HepG2 (cell line): ENCODE measurements around the gene B4GALT1. TPM values are rescaled to one million over a fixed set of nuclear protein-coding genes. Genes with fewer than 3 reads are reported as not detected.

ENCODE experiments used
- ATAC-seq: fragments of 200-7000 bp; cut with Tn5 transposase; 3 replicates; pipeline ENCODE4 v1.9.1; 2020; ENCODE audit warnings: mild to moderate bottlenecking, moderate library complexity
- BruUV-seq: library from RNA; stranded (reverse); fragments of 400-500 nt; replicated peaks from 2 replicates; lab custom pipeline; 2021; lab: Mats Ljungman, UMichigan
- CTCF ChIA-PET: fragments of 300-600 bp; formaldehyde crosslinking; extraction: SDS; loops from one replicate; lab custom pipeline; 2021; ENCODE audit warnings: low total read pairs, inconsistent platforms, low intra/inter-chr PET ratio; lab: Yijun Ruan, JAX
- POLR2A ChIA-PET: fragments of 350-600 bp; sonication (Branson Sonifier 250); formaldehyde crosslinking; loops from one replicate; lab custom pipeline; 2020; ENCODE audit warnings: antibody characterized with exemption, inconsistent platforms; lab: Yijun Ruan, JAX
- DNase-seq: peaks from one replicate; pipeline ENCODE4 v3.0.0-alpha.2; 2015; ENCODE audit warnings: low spot score
- FAIRE-seq: peaks from 3 replicates; lab custom pipeline; 2011; peaks lifted over from hg19 to GRCh38; lab: Jason Lieb, UNC
- H2AFZ ChIP-seq: one replicate; pipeline ENCODE4 v1.6.1; 2011; ENCODE audit warnings: low read length, inconsistent platforms
- H3K27ac ChIP-seq: fragments of 300-600 bp; 3 replicates; pipeline ENCODE4 v1.8.0; 2011; ENCODE audit warnings: mixed run types, mild to moderate bottlenecking, mixed read lengths, low read length, inconsistent platforms; ENCODE audit not compliant: insufficient read depth; ENCODE audit errors: extremely low read length
- H3K27me3 ChIP-seq, 2 experiments: fragments of 200-600 bp in 1 of 2; 2 replicates in 1 of 2; 3 replicates in 1 of 2; pipeline versions ENCODE4 v1.6.0 to v1.8.0; 2011; ENCODE audit warnings: low read length in 2 of 2, mild to moderate bottlenecking in 2 of 2, moderate library complexity in 2 of 2, inconsistent platforms in 1 of 2; ENCODE audit not compliant: insufficient read depth in 2 of 2, control insufficient read depth in 1 of 2
- H3K36me3 ChIP-seq, 2 experiments: fragments of 200-600 bp in 1 of 2; replicated peaks in 1 of 2; 2 replicates in 1 of 2; 3 replicates in 1 of 2; pipeline versions ENCODE4 v1.5.1 to v1.8.0; 2011; ENCODE audit warnings: low read length in 2 of 2, inconsistent platforms in 1 of 2; ENCODE audit not compliant: insufficient read depth in 2 of 2, control insufficient read depth in 1 of 2
- H3K4me1 ChIP-seq: 2 replicates; pipeline ENCODE4 v1.5.1; 2012; ENCODE audit warnings: low read length, inconsistent platforms; ENCODE audit not compliant: insufficient read depth
- H3K4me2 ChIP-seq: 2 replicates; pipeline ENCODE4 v1.6.0; 2011; ENCODE audit warnings: low read depth, low read length, inconsistent platforms
- H3K4me3 ChIP-seq, 3 experiments: fragments of 200-600 bp in 1 of 3; sonication (generic), shearing (Covaris generic) in 1 of 3; replicated peaks in 1 of 3; 2 replicates each; pipeline ENCODE4 v1.5.1; 2011 to 2016; ENCODE audit warnings: low read length in 3 of 3, inconsistent platforms in 2 of 3, low read depth in 2 of 3, mild to moderate bottlenecking in 2 of 3, control low read depth in 1 of 3, mixed read lengths in 1 of 3; ENCODE audit not compliant: insufficient read depth in 1 of 3
- H3K79me2 ChIP-seq: one replicate; pipeline ENCODE4 v1.6.1; 2011; ENCODE audit warnings: low read length, inconsistent platforms; ENCODE audit not compliant: insufficient read depth
- H3K9ac ChIP-seq: 2 replicates; pipeline ENCODE4 v1.6.0; 2011; ENCODE audit warnings: mild to moderate bottlenecking, low read depth, low read length, inconsistent platforms; ENCODE audit not compliant: insufficient read depth
- H3K9me3 ChIP-seq: 2 replicates; pipeline ENCODE4 v1.5.1; 2012; ENCODE audit warnings: mild to moderate bottlenecking, low read length
- H4K20me1 ChIP-seq: 2 replicates; pipeline ENCODE4 v1.6.0; 2011; ENCODE audit warnings: inconsistent platforms, mild to moderate bottlenecking, low read length, moderate library complexity; ENCODE audit not compliant: insufficient read depth
- IRF9 ChIP-seq: sonication (generic); formaldehyde crosslinking; IDR thresholded peaks from 2 replicates; pipeline ENCODE4 v1.8.0; 2022; ENCODE audit warnings: missing genetic modification reagents, mild to moderate bottlenecking, borderline replicate concordance
- KLF13 ChIP-seq: sonication (generic); formaldehyde crosslinking; IDR thresholded peaks from 2 replicates; pipeline ENCODE4 v1.4.0; 2020; ENCODE audit warnings: mild to moderate bottlenecking, missing genetic modification reagents
- NFKBIZ ChIP-seq: IDR thresholded peaks from 2 replicates; pipeline ENCODE4 v1.6.1; 2018; ENCODE audit warnings: missing genetic modification reagents, missing compliant biosample characterization
- ZKSCAN1 ChIP-seq: fragments of 150-350 bp; IDR thresholded peaks from 2 replicates; pipeline ENCODE4 v1.6.1; 2014; ENCODE audit warnings: low read length
- ZNF44 ChIP-seq: sonication (generic); formaldehyde crosslinking; IDR thresholded peaks from 2 replicates; pipeline ENCODE4 v1.5.1; 2020; ENCODE audit warnings: mild to moderate bottlenecking, missing genetic modification reagents
- ZNF570 ChIP-seq: sonication (generic); formaldehyde crosslinking; IDR thresholded peaks from 2 replicates; pipeline ENCODE4 v1.4.0; 2020; ENCODE audit warnings: mild to moderate bottlenecking, missing genetic modification reagents, borderline replicate concordance
- WGBS: methylation state at CpG from one replicate; pipeline ENCODE4 v1.1.6; 2017; ENCODE audit warnings: low lambda C conversion rate; 5-methylcytosine and 5-hydroxymethylcytosine counted together
- in situ Hi-C: cut with HindIII; loops from 2 replicates; pipeline ENCODE4 v1.10.0; 2017; ENCODE audit warnings: low pct_unique_long_range_greater_than_20kb; ENCODE audit not compliant: extremely low pct_ligation_motif_present
- intact Hi-C: fragments of 100-400 bp; cut with micrococcal nuclease; formaldehyde crosslinking; loops from one replicate; pipeline ENCODE4 v1.10.0; 2022; ENCODE audit not compliant: unreplicated experiment
- polyA plus RNA-seq, 8 experiments: library from polyadenylated mRNA; depleted of rRNA in 3 of 8; stranded (reverse) in 7 of 8; unstranded in 1 of 8; fragments of >200 nt; fragmentation: Illumina TruSeq in 4 of 8; extraction: Trizol in 4 of 8; gene quantifications; 2 replicates each; pipeline versions ENCODE4 v1.2.1 to v1.2.3, GENCODE V29; 2011 to 2016; ENCODE audit warnings: low read depth in 4 of 8, missing spikeins in 1 of 8, mixed read lengths in 1 of 8; ENCODE audit not compliant: insufficient read depth in 1 of 8
- total RNA-seq, 5 experiments: library from RNA; depleted of rRNA; stranded (reverse); fragments of >200 nt; fragmentation: Illumina TruSeq; extraction: Trizol; gene quantifications; 2 replicates each; pipeline ENCODE4 v1.2.3, GENCODE V29; 2016; ENCODE audit warnings: low read depth in 1 of 5
- TF ChIP-seq, protein P1 (sequence below): sonication (generic); formaldehyde crosslinking; IDR thresholded peaks from 2 replicates; pipeline ENCODE4 v1.5.0; 2020; ENCODE audit warnings: mild to moderate bottlenecking, missing genetic modification reagents

Gene B4GALT1
- total and polyA plus RNA-seq, 2 of the 13 experiments (the other 11 are each of a cell fraction or from before 2014, with no cell fraction given), result 15.7 to 33.5 TPM

- H3K4me3 ChIP-seq, result no peak overlapping the region
- CTCF ChIA-PET, result no interaction called here
- H3K4me2 ChIP-seq, result no peak overlapping the region
- in situ Hi-C loops (no loop called here), intact Hi-C loops (no loop called here)
- H4K20me1 ChIP-seq, result peaks cover 33% of the 10 kb centered on the region
- BruUV-seq, result no TSS peak
- 0 out of 5 replicates have a peak, but pooled peaks cover 0 to 2% of the 10 kb centered on the region in 2 experiments for H3K36me3 ChIP-seq
- H3K27ac ChIP-seq, result no peak overlapping the region
- H3K4me1 ChIP-seq, result peaks cover 47% of the 10 kb centered on the region
- H3K9me3 ChIP-seq, result no peaks in the 10 kb centered on the region
- H2AFZ ChIP-seq, result no peak overlapping the region
- WGBS, result 76% methylated on average over 4 of the region's 4 CpGs
- no peak overlapping the region for H3K9ac ChIP-seq
- no peak for FAIRE-seq
- POLR2A ChIA-PET, result no interaction called here
- H3K79me2 ChIP-seq, result peaks cover 87% of the 10 kb centered on the region
- no peaks in the 10 kb centered on the region for H3K27me3 ChIP-seq
- TF ChIP-seq NFKBIZ (CRISPR knock-in tag), result no peak
- no peak for TF ChIP-seq ZNF44
- no peak for TF ChIP-seq ZNF570 (CRISPR knock-in tag)
- ATAC-seq, result no peak
- DNase-seq, result no peak
Observed at GRCh38 chr9:33148367-33149014, 18.6 kb downstream of the B4GALT1 start.

- DNase-seq (no peak), FAIRE-seq (no peak), ATAC-seq (no peak)
- no peak overlapping the region for H3K4me2 ChIP-seq
- ChIA-PET POLR2A (no interaction called here), CTCF (no interaction called here)
- WGBS, result 83% methylated on average over 7 of the region's 7 CpGs
- intact Hi-C loops (no loop called here), in situ Hi-C loops (no loop called here)
- no peaks in the 10 kb centered on the region for H3K9me3 ChIP-seq
- no peak overlapping the region for H3K27ac ChIP-seq
- peaks cover 46% of the 10 kb centered on the region for H3K4me1 ChIP-seq
- H3K79me2 ChIP-seq, result peaks cover 84% of the 10 kb centered on the region
- no peak overlapping the region for H2AFZ ChIP-seq
- BruUV-seq, result no TSS peak
- TF ChIP-seq IRF9 (no peak), ZKSCAN1 (no peak), KLF13 (CRISPR knock-in tag) (no peak)
- TF ChIP-seq, protein P1, sequence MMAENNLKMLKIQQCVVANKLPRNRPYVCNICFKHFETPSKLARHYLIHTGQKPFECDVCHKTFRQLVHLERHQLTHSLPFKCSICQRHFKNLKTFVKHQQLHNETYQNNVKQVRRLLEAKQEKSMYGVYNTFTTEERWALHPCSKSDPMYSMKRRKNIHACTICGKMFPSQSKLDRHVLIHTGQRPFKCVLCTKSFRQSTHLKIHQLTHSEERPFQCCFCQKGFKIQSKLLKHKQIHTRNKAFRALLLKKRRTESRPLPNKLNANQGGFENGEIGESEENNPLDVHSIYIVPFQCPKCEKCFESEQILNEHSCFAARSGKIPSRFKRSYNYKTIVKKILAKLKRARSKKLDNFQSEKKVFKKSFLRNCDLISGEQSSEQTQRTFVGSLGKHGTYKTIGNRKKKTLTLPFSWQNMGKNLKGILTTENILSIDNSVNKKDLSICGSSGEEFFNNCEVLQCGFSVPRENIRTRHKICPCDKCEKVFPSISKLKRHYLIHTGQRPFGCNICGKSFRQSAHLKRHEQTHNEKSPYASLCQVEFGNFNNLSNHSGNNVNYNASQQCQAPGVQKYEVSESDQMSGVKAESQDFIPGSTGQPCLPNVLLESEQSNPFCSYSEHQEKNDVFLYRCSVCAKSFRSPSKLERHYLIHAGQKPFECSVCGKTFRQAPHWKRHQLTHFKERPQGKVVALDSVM, result peak; percentile 50; the same call in 1 of the 2 replicates
- H3K9ac ChIP-seq, result no peak overlapping the region
- H3K36me3 ChIP-seq, result 0 out of 5 replicates have a peak, but pooled peaks cover 0 to 2% of the 10 kb centered on the region in 2 experiments
- no peak overlapping the region for H3K4me3 ChIP-seq
- no peaks in the 10 kb centered on the region for H3K27me3 ChIP-seq
- H4K20me1 ChIP-seq, result peaks cover 34% of the 10 kb centered on the region
Observed at GRCh38 chr9:33147416-33148169, 19.5 kb downstream of the B4GALT1 start.
